ENCODE results near the gene KIF3B. TPM values are rescaled to one million over a fixed set of nuclear protein-coding genes. Genes with fewer than 3 reads are reported as not detected.

The KIF3B gene
- total and polyA plus RNA-seq, 2 donors: 7.8 to 8.3 TPM

DNA sequence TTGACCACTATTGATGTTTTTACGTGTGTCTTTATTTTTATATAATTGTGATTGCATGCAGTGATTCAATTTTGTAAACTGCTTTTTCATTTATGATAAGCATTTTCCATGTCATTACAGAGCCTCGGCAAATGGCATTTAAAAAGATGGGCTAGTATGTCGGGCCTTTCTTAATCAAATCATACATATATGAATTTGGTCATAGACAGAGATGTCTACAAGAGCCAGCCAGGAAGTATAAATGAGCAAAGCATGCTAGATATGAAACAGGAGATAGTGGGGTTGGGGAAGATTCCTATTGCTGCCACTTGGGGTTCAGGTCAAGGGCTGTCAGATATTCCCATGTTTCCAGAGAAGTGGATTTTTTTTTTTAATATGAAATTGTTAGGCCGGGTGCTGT lies 20.0 kb downstream of the KIF3B start:
- H3K27me3 ChIP-seq (ENCODE audit: control insufficient read depth in 2 of 2, insufficient read depth in 1 of 2, low read length in 1 of 2): no peaks in the 10 kb centered on the region

DNA sequence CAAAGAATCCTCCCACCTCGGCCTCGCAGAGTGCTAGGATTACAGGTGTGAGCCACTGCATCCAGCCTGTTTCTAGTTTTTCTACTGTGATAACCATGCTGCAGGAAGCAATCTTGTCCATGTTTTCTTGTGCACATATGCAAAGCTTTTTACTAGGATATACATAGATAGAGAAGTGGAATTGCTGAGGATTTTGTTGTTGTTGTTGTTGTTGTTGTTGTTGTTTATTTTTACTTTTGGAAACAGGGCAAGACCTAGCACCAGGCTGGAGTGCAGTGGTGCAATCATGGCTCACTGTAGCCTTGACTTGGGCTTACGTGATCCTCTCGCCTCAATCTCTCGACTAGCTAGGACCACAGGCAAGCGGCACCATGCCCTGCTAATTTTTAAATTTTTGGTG lies 23.2 kb downstream of the KIF3B start:
- no peaks in the 10 kb centered on the region for H3K36me3 ChIP-seq (ENCODE audit: control insufficient read depth in 2 of 2, insufficient read depth in 2 of 2, low read length in 1 of 2)
- no peak for DNase-seq (ENCODE audit: low read depth in 6 of 9, low spot score in 9 of 9)
- no peak overlapping the region for H3K4me3 ChIP-seq (ENCODE audit: low read length in 2 of 2)
- WGBS: 98% methylated on average over 6 of the region's 6 CpGs
- no peaks in the 10 kb centered on the region for H3K9me3 ChIP-seq (ENCODE audit: control insufficient read depth in 2 of 2, insufficient read depth in 1 of 2, low read length in 1 of 2)
- no peaks in the 10 kb centered on the region for H3K27me3 ChIP-seq (ENCODE audit: control insufficient read depth in 2 of 2, insufficient read depth in 1 of 2, low read length in 1 of 2)
- no peak overlapping the region for H3K27ac ChIP-seq (ENCODE audit: low read depth in 1 of 2, low read length in 1 of 2)
- H3K4me1 ChIP-seq (ENCODE audit: control insufficient read depth in 2 of 2, insufficient read depth in 2 of 2, low read length in 2 of 2): no peaks in the 10 kb centered on the region

More for the DNA sequence above, 20.0 kb downstream of the KIF3B start:
- no peak for DNase-seq (ENCODE audit: low read depth in 6 of 9, low spot score in 9 of 9)
- WGBS: 96% methylated on average over 4 of the region's 4 CpGs
- no peaks in the 10 kb centered on the region for H3K9me3 ChIP-seq (ENCODE audit: control insufficient read depth in 2 of 2, insufficient read depth in 1 of 2, low read length in 1 of 2)
- H3K27ac ChIP-seq (ENCODE audit: low read depth in 1 of 2, low read length in 1 of 2): no peak overlapping the region
- H3K36me3 ChIP-seq (ENCODE audit: control insufficient read depth in 2 of 2, insufficient read depth in 2 of 2, low read length in 1 of 2): no peaks in the 10 kb centered on the region
- no peak overlapping the region for H3K4me3 ChIP-seq (ENCODE audit: low read length in 2 of 2)
- no peaks in the 10 kb centered on the region for H3K4me1 ChIP-seq (ENCODE audit: control insufficient read depth in 2 of 2, insufficient read depth in 2 of 2, low read length in 2 of 2)

DNA sequence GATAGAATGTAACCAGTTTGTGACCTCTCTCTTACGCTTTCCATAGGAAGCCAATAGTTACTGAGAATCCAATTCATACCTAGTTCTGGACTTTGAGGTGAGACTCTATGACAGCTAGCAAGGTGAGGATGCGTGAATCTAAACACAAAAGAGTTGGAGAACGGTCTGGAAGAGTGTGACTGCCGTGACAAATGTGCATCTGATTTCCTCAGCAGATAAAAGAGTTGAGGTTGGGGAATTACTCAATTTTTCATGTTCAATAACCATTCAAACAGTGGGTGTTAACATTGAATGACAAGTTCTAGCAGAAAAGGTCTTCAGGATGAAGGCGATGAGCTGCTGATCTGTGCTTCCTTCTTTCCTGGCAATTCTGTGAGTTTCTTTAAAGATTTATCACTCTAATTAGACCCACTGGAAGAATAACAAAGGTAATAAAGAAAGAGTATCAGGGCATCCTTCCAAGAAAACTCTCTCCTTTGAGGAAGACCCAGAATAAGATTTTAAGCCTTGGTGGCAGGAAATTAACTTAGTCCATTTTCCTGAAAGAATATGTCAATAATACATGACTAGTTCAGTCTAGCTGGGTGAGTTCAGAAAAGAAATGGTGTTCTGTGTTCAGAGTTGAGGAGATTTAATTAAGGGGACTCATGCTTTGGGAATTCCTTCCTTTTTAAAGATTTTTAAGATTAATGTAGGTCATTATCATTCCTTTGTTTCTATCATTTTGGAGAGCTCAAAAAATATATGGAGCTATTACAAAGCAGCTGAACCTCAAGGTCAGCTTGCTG lies 24.5 kb downstream of the KIF3B start:
- Histone ChIP-seq H3K27ac (ENCODE audit: low read depth in 1 of 2, low read length in 1 of 2) (no peak overlapping the region), H3K27me3 (ENCODE audit: control insufficient read depth in 2 of 2, insufficient read depth in 1 of 2, low read length in 1 of 2) (no peaks in the 10 kb centered on the region), H3K4me1 (ENCODE audit: control insufficient read depth in 2 of 2, insufficient read depth in 2 of 2, low read length in 2 of 2) (no peaks in the 10 kb centered on the region), H3K36me3 (ENCODE audit: control insufficient read depth in 2 of 2, insufficient read depth in 2 of 2, low read length in 1 of 2) (no peaks in the 10 kb centered on the region), H3K9me3 (ENCODE audit: control insufficient read depth in 2 of 2, insufficient read depth in 1 of 2, low read length in 1 of 2) (no peaks in the 10 kb centered on the region), H3K4me3 (ENCODE audit: low read length in 2 of 2) (no peak overlapping the region)
- 96% methylated on average over 5 of the region's 5 CpGs for WGBS
- DNase-seq (ENCODE audit: low read depth in 6 of 9, low spot score in 9 of 9): no peak

DNA sequence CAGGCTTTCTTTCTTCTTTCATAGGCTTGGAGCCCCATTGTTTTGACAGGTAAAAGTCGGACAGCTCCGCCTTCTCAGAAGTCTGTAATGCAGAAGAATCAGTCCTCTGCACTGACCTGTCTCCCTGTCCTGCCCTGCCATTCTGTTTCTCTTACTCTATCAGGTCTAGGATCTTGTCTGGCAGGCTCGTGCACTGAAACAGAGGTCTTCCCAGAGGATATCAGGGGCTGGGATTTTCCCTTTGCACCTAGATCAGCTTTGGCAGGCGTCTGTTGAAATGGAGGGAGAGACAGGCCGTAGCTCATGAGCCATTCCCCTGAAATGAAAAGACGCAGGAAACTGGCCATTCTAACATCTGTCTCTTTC lies 25.0 kb downstream of the KIF3B start:
- no peaks in the 10 kb centered on the region for H3K27me3 ChIP-seq (ENCODE audit: control insufficient read depth in 2 of 2, insufficient read depth in 1 of 2, low read length in 1 of 2)
- H3K36me3 ChIP-seq (ENCODE audit: control insufficient read depth in 2 of 2, insufficient read depth in 2 of 2, low read length in 1 of 2): no peaks in the 10 kb centered on the region
- no peak overlapping the region for H3K4me3 ChIP-seq (ENCODE audit: low read length in 2 of 2)
- H3K4me1 ChIP-seq (ENCODE audit: control insufficient read depth in 2 of 2, insufficient read depth in 2 of 2, low read length in 2 of 2): no peaks in the 10 kb centered on the region
- H3K9me3 ChIP-seq (ENCODE audit: control insufficient read depth in 2 of 2, insufficient read depth in 1 of 2, low read length in 1 of 2): no peaks in the 10 kb centered on the region
- H3K27ac ChIP-seq (ENCODE audit: low read depth in 1 of 2, low read length in 1 of 2): no peak overlapping the region
- DNase-seq (ENCODE audit: low read depth in 6 of 9, low spot score in 9 of 9): no peak
- whole genome bisulfite sequencing: 92% methylated on average over 6 of the region's 6 CpGs

DNA sequence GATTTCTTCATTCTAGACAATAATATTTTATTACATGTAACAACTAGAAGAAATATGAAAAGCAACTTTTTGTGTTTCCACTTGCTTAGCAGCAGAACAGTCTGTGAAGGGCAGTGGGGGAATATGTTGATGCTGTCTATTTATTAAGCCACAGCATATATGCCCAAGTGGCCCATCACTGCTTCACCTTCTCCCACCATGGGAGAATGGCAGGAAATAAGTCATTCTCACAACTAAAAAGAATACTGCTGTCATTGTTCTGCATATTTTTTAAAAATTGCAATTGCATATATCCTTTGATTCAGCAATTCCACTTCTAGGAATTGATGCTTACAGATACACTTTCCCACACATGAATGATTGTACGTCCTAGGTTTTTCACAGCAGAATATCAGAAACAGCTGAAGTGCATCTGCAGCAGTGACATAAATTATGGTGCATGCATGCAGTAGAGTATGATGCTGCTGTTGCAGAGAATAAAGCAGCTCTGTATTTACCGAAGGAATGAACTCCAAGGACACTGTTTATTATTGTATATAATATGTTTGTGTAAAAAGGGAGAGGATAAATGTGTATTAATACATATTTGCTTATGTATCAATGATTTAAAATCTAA lies 26.8 kb downstream of the KIF3B start:
- no peaks in the 10 kb centered on the region for H3K4me1 ChIP-seq (ENCODE audit: control insufficient read depth in 2 of 2, insufficient read depth in 2 of 2, low read length in 2 of 2)
- H3K27ac ChIP-seq (ENCODE audit: low read depth in 1 of 2, low read length in 1 of 2): no peak overlapping the region
- H3K9me3 ChIP-seq (ENCODE audit: control insufficient read depth in 2 of 2, insufficient read depth in 1 of 2, low read length in 1 of 2): no peaks in the 10 kb centered on the region
- DNase-seq (ENCODE audit: low read depth in 6 of 9, low spot score in 9 of 9): no peak
- no peaks in the 10 kb centered on the region for H3K27me3 ChIP-seq (ENCODE audit: control insufficient read depth in 2 of 2, insufficient read depth in 1 of 2, low read length in 1 of 2)
- H3K4me3 ChIP-seq (ENCODE audit: low read length in 2 of 2): no peak overlapping the region
- no peaks in the 10 kb centered on the region for H3K36me3 ChIP-seq (ENCODE audit: control insufficient read depth in 2 of 2, insufficient read depth in 2 of 2, low read length in 1 of 2)
- WGBS: 94% methylated on average over 2 of the region's 2 CpGs

DNA sequence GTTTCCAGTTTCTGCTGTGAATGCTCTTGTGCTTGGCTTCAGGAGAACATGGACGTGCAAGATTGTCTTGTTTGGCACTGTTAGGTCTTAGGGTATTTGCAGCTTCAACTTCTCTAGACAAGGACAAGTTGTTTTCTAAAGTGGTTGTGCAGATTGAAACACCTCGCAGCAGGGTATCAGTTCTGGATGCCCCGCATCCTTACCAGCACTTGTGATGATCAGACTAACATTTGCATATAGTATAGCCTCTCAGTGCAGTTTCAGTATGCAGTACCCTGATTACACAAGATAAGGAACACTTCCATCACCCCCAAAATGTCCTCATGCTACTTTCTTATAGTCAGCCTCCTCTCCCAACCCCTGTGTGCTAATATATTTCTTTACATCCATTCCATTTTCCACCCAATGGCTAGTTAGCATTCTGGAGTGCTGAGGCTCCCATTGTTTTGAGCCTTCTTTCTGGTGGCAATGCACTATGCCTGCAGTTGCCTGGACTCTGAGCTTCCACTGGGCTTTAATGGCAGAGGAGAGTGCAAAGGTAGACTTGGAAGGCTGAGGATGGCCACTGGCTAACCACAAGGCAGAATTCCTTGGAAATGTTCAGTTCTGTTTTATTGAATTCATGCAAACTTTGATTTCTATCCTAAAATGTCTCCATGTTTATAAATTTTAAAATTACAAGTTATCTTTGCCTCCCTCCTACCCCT lies 35.4 kb downstream of the KIF3B start:
- H3K4me3 ChIP-seq (ENCODE audit: low read length in 2 of 2): no peak overlapping the region
- no peak overlapping the region for H3K27ac ChIP-seq (ENCODE audit: low read depth in 1 of 2, low read length in 1 of 2)
- H3K4me1 ChIP-seq (ENCODE audit: control insufficient read depth in 2 of 2, insufficient read depth in 2 of 2, low read length in 2 of 2): no peaks in the 10 kb centered on the region
- WGBS: 63% methylated on average over 3 of the region's 3 CpGs
- H3K36me3 ChIP-seq (ENCODE audit: control insufficient read depth in 2 of 2, insufficient read depth in 2 of 2, low read length in 1 of 2): peaks cover 30 to 36% of the 10 kb centered on the region in 2 donors
- no peaks in the 10 kb centered on the region for H3K9me3 ChIP-seq (ENCODE audit: control insufficient read depth in 2 of 2, insufficient read depth in 1 of 2, low read length in 1 of 2)
- no peaks in the 10 kb centered on the region for H3K27me3 ChIP-seq (ENCODE audit: control insufficient read depth in 2 of 2, insufficient read depth in 1 of 2, low read length in 1 of 2)
- no peak for DNase-seq (ENCODE audit: low read depth in 6 of 9, low spot score in 9 of 9)

DNA sequence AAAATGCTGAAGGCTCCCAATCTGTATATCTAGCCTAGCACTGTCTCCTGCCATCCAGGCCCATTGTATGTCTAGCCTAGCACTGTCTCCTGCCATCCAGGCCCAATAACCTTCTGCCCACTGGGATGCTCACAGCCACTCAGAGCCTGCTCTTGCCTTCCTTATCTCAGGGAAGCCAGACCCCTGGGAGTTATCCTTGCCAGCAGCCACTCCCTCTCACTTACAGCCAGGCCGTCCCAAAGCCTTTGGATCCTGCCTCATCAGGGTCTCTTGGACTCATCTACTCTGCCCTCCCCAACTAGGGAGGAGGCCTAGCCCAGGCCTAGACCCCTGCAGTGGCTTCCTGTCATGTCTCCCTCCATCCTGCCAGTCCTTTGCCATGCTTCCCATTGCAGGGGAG lies 37.3 kb downstream of the KIF3B start:
- H3K9me3 ChIP-seq (ENCODE audit: control insufficient read depth in 2 of 2, insufficient read depth in 1 of 2, low read length in 1 of 2): no peaks in the 10 kb centered on the region
- DNase-seq (ENCODE audit: low read depth in 6 of 9, low spot score in 9 of 9): no peak
- WGBS: 97% methylated on average over 1 of the region's 1 CpG

DNA sequence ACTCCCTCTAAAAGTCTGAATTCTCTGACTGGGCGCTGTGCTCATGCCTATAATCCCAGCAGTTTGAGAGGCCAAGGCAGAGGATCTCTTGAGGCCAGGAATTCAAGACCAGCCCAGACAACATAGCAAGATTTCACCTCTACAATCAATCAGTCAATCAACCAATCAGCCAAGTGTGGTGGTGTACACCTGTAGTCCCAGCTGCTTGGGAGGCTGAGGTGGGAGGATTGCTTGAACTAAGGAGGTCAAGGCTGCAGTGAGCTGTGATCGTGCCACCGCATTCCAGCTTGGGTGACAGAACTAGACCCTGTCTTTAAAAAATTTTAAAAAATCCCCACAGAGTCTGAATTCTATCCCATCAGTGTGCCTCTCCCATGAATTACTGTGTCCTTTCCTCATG lies 37.9 kb downstream of the KIF3B start:
- H3K4me1 ChIP-seq (ENCODE audit: control insufficient read depth in 2 of 2, insufficient read depth in 2 of 2, low read length in 2 of 2): no peaks in the 10 kb centered on the region
- WGBS: 98% methylated on average over 3 of the region's 3 CpGs
- no peak overlapping the region for H3K27ac ChIP-seq (ENCODE audit: low read depth in 1 of 2, low read length in 1 of 2)
- no peak for DNase-seq (ENCODE audit: low read depth in 6 of 9, low spot score in 9 of 9)
- no peak overlapping the region for H3K4me3 ChIP-seq (ENCODE audit: low read length in 2 of 2)
- H3K9me3 ChIP-seq (ENCODE audit: control insufficient read depth in 2 of 2, insufficient read depth in 1 of 2, low read length in 1 of 2): no peaks in the 10 kb centered on the region
- H3K27me3 ChIP-seq (ENCODE audit: control insufficient read depth in 2 of 2, insufficient read depth in 1 of 2, low read length in 1 of 2): no peaks in the 10 kb centered on the region
- H3K36me3 ChIP-seq (ENCODE audit: control insufficient read depth in 2 of 2, insufficient read depth in 2 of 2, low read length in 1 of 2): peaks cover 21 to 32% of the 10 kb centered on the region in 2 donors

More for the DNA sequence above, 37.3 kb downstream of the KIF3B start:
- Histone ChIP-seq H3K27me3 (ENCODE audit: control insufficient read depth in 2 of 2, insufficient read depth in 1 of 2, low read length in 1 of 2) (no peaks in the 10 kb centered on the region), H3K36me3 (ENCODE audit: control insufficient read depth in 2 of 2, insufficient read depth in 2 of 2, low read length in 1 of 2) (peaks cover 27 to 38% of the 10 kb centered on the region in 2 donors), H3K27ac (ENCODE audit: low read depth in 1 of 2, low read length in 1 of 2) (no peak overlapping the region), H3K4me3 (ENCODE audit: low read length in 2 of 2) (no peak overlapping the region), H3K4me1 (ENCODE audit: control insufficient read depth in 2 of 2, insufficient read depth in 2 of 2, low read length in 2 of 2) (no peaks in the 10 kb centered on the region)

DNA sequence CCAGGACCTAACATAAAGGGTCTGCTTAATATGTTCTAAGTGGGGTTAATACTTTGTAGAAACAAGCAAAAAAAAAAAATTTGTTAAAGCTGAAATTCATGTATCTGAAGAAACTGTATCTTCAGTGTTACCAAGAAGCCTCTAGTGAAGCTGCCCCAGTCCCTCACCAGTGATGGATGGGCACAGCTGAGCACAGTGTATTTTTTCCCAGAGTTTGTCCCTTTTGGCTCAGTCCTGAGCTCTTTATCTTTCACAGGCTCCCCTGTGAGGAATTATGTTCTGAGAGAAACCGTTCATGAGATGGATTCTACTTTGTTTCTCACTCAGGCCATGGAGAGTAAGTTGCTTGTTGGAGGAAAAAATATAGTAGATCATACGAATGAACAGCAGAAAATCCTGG lies 38.4 kb downstream of the KIF3B start:
- H3K36me3 ChIP-seq (ENCODE audit: control insufficient read depth in 2 of 2, insufficient read depth in 2 of 2, low read length in 1 of 2): peaks cover 16 to 29% of the 10 kb centered on the region in 2 donors
- WGBS: 98% methylated on average over 2 of the region's 2 CpGs
- no peak overlapping the region for H3K4me3 ChIP-seq (ENCODE audit: low read length in 2 of 2)
- H3K27ac ChIP-seq (ENCODE audit: low read depth in 1 of 2, low read length in 1 of 2): no peak overlapping the region
- H3K27me3 ChIP-seq (ENCODE audit: control insufficient read depth in 2 of 2, insufficient read depth in 1 of 2, low read length in 1 of 2): no peaks in the 10 kb centered on the region
- H3K4me1 ChIP-seq (ENCODE audit: control insufficient read depth in 2 of 2, insufficient read depth in 2 of 2, low read length in 2 of 2): no peaks in the 10 kb centered on the region
- no peaks in the 10 kb centered on the region for H3K9me3 ChIP-seq (ENCODE audit: control insufficient read depth in 2 of 2, insufficient read depth in 1 of 2, low read length in 1 of 2)
- no peak for DNase-seq (ENCODE audit: low read depth in 6 of 9, low spot score in 9 of 9)
